Measurements from ENCODE around the gene SULT1A1.
"Not testable (repeated sequence)": the region's sequence is repeated elsewhere in the genome, so short reads cannot be mapped to it uniquely, and the experiment has no call there.

The SULT1A1 gene

DNA sequence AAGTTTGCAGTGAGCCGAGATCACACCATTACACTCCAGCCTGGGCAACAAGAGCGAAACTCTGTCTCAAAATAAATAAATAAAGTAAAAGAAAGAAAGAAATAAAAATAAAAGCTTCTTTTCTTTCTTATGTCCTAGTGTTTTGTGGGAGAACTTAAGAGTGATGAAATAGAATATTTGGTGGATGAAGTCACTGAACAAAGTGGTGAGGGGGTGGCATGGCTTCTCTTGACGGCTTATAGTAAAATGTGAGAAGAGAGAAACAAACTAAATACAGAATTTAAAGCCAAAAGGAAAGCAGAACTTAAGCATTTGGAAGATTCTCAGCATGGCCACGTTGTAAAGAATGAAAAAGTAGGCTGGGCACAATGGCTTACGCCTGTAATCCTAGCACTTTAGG lies 40.8 kb downstream of the SULT1A1 start:
- no peaks in the 10 kb centered on the region for H3K4me1 ChIP-seq (ENCODE audit: control insufficient read depth, low read length)

DNA sequence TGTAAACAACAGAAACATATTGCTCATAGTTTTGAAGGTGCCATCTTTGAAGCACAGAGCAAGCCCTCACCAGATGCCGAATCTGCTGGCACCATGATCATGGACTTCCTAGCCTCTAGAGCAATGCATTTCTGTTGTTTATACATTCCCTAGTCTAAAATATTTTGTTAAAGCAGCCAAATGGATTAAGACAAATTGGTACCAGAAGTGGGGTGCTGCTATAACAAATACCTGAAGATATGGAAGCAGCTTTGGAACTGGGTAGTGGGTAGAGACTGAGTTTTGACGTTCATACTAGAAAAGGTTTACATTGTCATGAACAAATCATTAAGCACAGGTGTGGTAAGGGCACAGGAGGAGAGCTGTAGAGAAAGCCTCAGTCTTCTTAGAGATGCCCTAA lies 42.6 kb downstream of the SULT1A1 start:
- no peaks in the 10 kb centered on the region for H3K27me3 ChIP-seq (ENCODE audit: control insufficient read depth, low read length)
- no peaks in the 10 kb centered on the region for H4K20me1 ChIP-seq (ENCODE audit: control insufficient read depth, insufficient read depth, low read depth, low read length)
- peaks cover 17% of the 10 kb centered on the region for H3K36me3 ChIP-seq (ENCODE audit: control insufficient read depth, low read length)
- H3K4me3 ChIP-seq (ENCODE audit: low read length), result no peak overlapping the region
- no peaks in the 10 kb centered on the region for H3K4me1 ChIP-seq (ENCODE audit: control insufficient read depth, low read length)
- H3K4me2 ChIP-seq (ENCODE audit: low read length), result no peak overlapping the region
- TF ChIP-seq, protein P1, sequence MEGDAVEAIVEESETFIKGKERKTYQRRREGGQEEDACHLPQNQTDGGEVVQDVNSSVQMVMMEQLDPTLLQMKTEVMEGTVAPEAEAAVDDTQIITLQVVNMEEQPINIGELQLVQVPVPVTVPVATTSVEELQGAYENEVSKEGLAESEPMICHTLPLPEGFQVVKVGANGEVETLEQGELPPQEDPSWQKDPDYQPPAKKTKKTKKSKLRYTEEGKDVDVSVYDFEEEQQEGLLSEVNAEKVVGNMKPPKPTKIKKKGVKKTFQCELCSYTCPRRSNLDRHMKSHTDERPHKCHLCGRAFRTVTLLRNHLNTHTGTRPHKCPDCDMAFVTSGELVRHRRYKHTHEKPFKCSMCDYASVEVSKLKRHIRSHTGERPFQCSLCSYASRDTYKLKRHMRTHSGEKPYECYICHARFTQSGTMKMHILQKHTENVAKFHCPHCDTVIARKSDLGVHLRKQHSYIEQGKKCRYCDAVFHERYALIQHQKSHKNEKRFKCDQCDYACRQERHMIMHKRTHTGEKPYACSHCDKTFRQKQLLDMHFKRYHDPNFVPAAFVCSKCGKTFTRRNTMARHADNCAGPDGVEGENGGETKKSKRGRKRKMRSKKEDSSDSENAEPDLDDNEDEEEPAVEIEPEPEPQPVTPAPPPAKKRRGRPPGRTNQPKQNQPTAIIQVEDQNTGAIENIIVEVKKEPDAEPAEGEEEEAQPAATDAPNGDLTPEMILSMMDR (IDR thresholded peaks at IDR 0.05; ENCODE audit: low read depth, low read length, poor library complexity, severe bottlenecking), result no peak
- no peaks in the 10 kb centered on the region for H3K9me2 ChIP-seq (replicated peaks; ENCODE audit: control insufficient read depth, low read length)
- peaks cover 7% of the 10 kb centered on the region; the same call in 1 of the 2 replicates for H3K9me3 ChIP-seq (ENCODE audit: control insufficient read depth, insufficient read depth, low read length)
- H3K27ac ChIP-seq (ENCODE audit: low read depth, low read length), result no peak overlapping the region
- H3F3A ChIP-seq (ENCODE audit: control insufficient read depth, insufficient read depth), result no peaks in the 10 kb centered on the region
- H3K79me2 ChIP-seq (ENCODE audit: control insufficient read depth, low read length), result peaks cover 52% of the 10 kb centered on the region

More for the DNA sequence above, 40.8 kb downstream of the SULT1A1 start:
- Histone ChIP-seq H3K9me2 (replicated peaks; ENCODE audit: control insufficient read depth, low read length) (no peaks in the 10 kb centered on the region), H3K4me2 (ENCODE audit: low read length) (no peak overlapping the region), H3F3A (ENCODE audit: control insufficient read depth, insufficient read depth) (no peaks in the 10 kb centered on the region), H4K20me1 (ENCODE audit: control insufficient read depth, insufficient read depth, low read depth, low read length) (no peaks in the 10 kb centered on the region), H3K27me3 (ENCODE audit: control insufficient read depth, low read length) (no peaks in the 10 kb centered on the region), H3K9me3 (ENCODE audit: control insufficient read depth, insufficient read depth, low read length) (peaks cover 7% of the 10 kb centered on the region; the same call in 1 of the 2 replicates), H3K79me2 (ENCODE audit: control insufficient read depth, low read length) (peaks cover 56% of the 10 kb centered on the region), H3K36me3 (ENCODE audit: control insufficient read depth, low read length) (peaks cover 17% of the 10 kb centered on the region), H3K27ac (ENCODE audit: low read depth, low read length) (no peak overlapping the region), H3K4me3 (ENCODE audit: low read length) (no peak overlapping the region)
- no peak for TF ChIP-seq EZH2phosphoT487 (IDR thresholded peaks at IDR 0.05; ENCODE audit: borderline replicate concordance, low read length)
- TF ChIP-seq, protein P1 (IDR thresholded peaks at IDR 0.05; ENCODE audit: low read depth, low read length, poor library complexity, severe bottlenecking), result no peak

DNA sequence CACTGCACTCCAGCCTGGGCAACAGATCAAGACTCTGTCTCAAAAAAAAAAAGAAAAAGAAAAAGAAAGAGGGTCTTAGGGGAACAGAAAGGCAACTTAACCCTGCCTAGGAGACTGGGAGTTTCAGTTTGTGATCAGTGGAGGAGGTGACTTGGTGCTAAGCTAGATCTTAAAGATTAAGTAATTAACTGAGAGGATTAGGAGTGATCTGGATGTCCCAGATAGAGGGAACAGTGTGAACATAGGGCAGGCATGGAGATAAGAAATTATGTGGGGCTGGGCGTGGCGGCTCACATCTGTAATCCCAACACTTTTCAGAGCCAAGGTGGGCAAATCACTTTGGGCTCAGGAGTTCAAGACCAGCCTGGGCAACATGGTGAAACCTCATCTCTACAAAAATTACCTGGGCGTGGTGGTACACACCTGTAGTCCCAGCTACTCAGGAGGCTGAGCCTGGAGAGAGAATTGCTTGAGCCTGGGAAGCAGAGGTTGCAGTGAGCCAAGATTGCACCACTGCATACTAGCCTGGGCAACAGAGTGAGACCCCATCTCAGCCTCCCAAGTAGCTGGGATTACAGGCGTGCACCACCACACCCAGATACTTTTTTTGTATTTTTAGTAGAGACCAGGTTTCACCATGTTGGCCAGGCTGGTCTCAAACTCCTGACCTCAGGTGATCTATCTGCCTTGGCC lies 43.5 kb downstream of the SULT1A1 start:
- not testable (repeated sequence) for H3K9me2 ChIP-seq (replicated peaks; ENCODE audit: control insufficient read depth, low read length)

DNA sequence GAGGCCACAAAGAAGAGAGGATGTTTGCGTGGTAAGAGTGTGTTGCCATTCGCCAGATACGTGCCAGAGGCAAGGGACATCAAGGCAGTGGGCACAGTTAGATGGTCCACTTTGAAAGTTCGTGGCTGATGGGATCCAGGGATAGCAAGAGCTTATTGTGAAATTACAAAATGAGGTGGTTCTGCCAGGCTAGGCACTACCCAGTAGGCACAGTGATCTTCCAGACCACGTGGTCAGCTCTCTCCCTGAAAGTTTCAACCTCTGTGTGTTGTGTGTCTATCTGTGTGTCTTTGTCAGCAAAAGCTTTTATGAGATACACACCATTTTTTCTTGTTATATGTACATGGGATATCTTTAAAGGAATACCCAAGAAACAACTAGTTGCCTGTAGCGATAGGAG lies 46.6 kb downstream of the SULT1A1 start:
- Histone ChIP-seq H4K20me1 (ENCODE audit: control insufficient read depth, insufficient read depth, low read depth, low read length) (no peaks in the 10 kb centered on the region), H3K4me3 (ENCODE audit: low read length) (no peak overlapping the region), H3K36me3 (ENCODE audit: control insufficient read depth, low read length) (peaks cover 31% of the 10 kb centered on the region), H3K27me3 (ENCODE audit: control insufficient read depth, low read length) (no peaks in the 10 kb centered on the region), H3K9me2 (replicated peaks; ENCODE audit: control insufficient read depth, low read length) (no peaks in the 10 kb centered on the region), H3K27ac (ENCODE audit: low read depth, low read length) (no peak overlapping the region), H3K4me2 (ENCODE audit: low read length) (no peak overlapping the region), H3K79me2 (ENCODE audit: control insufficient read depth, low read length) (peaks cover 58% of the 10 kb centered on the region), H3F3A (ENCODE audit: control insufficient read depth, insufficient read depth) (no peaks in the 10 kb centered on the region), H3K4me1 (ENCODE audit: control insufficient read depth, low read length) (no peaks in the 10 kb centered on the region), H3K9me3 (ENCODE audit: control insufficient read depth, insufficient read depth, low read length) (peaks cover 7% of the 10 kb centered on the region; the same call in 1 of the 2 replicates)
- no peak for TF ChIP-seq EZH2phosphoT487 (IDR thresholded peaks at IDR 0.05; ENCODE audit: borderline replicate concordance, low read length)
- TF ChIP-seq, protein P1 (IDR thresholded peaks at IDR 0.05; ENCODE audit: low read depth, low read length, poor library complexity, severe bottlenecking), result no peak

More for the DNA sequence above, 43.5 kb downstream of the SULT1A1 start:
- H3K9me3 ChIP-seq (ENCODE audit: control insufficient read depth, insufficient read depth, low read length); H3K27me3 ChIP-seq (ENCODE audit: control insufficient read depth, low read length); H3K4me2 ChIP-seq (ENCODE audit: low read length); H3F3A ChIP-seq (ENCODE audit: control insufficient read depth, insufficient read depth); H4K20me1 ChIP-seq (ENCODE audit: control insufficient read depth, insufficient read depth, low read depth, low read length); H3K4me1 ChIP-seq (ENCODE audit: control insufficient read depth, low read length); H3K4me3 ChIP-seq (ENCODE audit: low read length); H3K27ac ChIP-seq (ENCODE audit: low read depth, low read length): not testable (repeated sequence)
- Histone ChIP-seq H3K36me3 (ENCODE audit: control insufficient read depth, low read length) (peaks cover 17% of the 10 kb centered on the region), H3K79me2 (ENCODE audit: control insufficient read depth, low read length) (peaks cover 59% of the 10 kb centered on the region)
